ENCODE results near the gene HLA-DOB. TPM values are rescaled to one million over a fixed set of nuclear protein-coding genes. Genes with fewer than 3 reads are reported as not detected.

The HLA-DOB gene
- total and polyA plus RNA-seq, 10 of the 15 experiments (the other 5 are each of a cell fraction or from before 2014, with no cell fraction given), result 27.4 to 79.1 (median 37.0) TPM

DNA sequence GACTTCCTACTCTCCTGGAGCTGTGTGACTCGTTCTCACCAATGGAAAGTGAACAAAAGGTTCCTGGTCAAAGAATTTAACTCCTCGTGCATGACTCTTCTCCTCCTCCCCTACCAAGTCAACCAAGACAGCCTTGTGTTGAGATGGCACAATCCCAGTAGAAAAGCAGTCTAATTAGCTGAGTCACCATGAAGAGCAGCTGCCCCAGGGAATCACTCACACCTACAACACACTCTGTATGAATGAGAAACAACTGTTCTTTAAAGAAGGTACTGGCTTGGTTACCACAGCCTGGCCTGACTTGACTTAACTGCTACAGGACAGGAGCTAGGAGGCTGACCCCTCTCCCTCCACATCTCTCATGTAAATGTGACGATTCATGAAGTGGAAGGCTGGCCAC is 2.9 kb upstream of the HLA-DOB start:
- intact Hi-C loops (cut with micrococcal nuclease; ENCODE audit: unreplicated experiment) (no loop called here), in situ Hi-C loops (cut with MboI) (no loop called here)
- RAD21 ChIA-PET (ENCODE audit: unreplicated experiment), result interaction anchor here (1.1 to 2.7 kb wide), 2 partner anchors 19 to 48 kb away, joined by 3 to 15 read pairs; partner anchors contain the start of gene TAP2
- H3K36me3 ChIP-seq (ENCODE audit: control insufficient read depth in 2 of 2, insufficient read depth in 2 of 2, low read length in 1 of 2), result no peaks in the 10 kb centered on the region
- no peak overlapping the region for H2AFZ ChIP-seq (ENCODE audit: control insufficient read depth, low read depth, low read length)
- no peak for FAIRE-seq
- no TSS peak for BruUV-seq (replicated peaks)
- no peak overlapping the region for H3K4me3 ChIP-seq
- no peaks in the 10 kb centered on the region for H4K20me1 ChIP-seq (ENCODE audit: control insufficient read depth, insufficient read depth)
- POLR2A ChIA-PET, result interaction anchor here (1.1 to 2.6 kb wide), 5 partner anchors 13 to 48 kb away, joined by 3 to 10 read pairs (median 8); partner anchors contain the start of genes TAP1 and TAP2
- H3K9me3 ChIP-seq (replicated peaks; ENCODE audit: control insufficient read depth, insufficient read depth, low read length), result no peaks in the 10 kb centered on the region
- 47% methylated on average over 3 of the region's 3 CpGs for WGBS (ENCODE audit: insufficient coverage, insufficient replicate concordance, low lambda C conversion rate, missing lambda C conversion rate)
- H3K9ac ChIP-seq (ENCODE audit: control insufficient read depth, insufficient read depth, low read length), result no peak overlapping the region
- no peaks in the 10 kb centered on the region for H3K27me3 ChIP-seq (replicated peaks in 1 of 2; ENCODE audit: control insufficient read depth in 2 of 2, insufficient read depth in 2 of 2, low read length in 1 of 2)
- peaks cover 23% of the 10 kb centered on the region for H3K4me1 ChIP-seq (ENCODE audit: control insufficient read depth, insufficient read depth, low read length)
- no peak for ATAC-seq
- DNase-seq (ENCODE audit: low read depth, low spot score), result no peak
- no peak overlapping the region for H3K4me2 ChIP-seq (ENCODE audit: control insufficient read depth, insufficient read depth)
- TF ChIP-seq, protein P1, sequence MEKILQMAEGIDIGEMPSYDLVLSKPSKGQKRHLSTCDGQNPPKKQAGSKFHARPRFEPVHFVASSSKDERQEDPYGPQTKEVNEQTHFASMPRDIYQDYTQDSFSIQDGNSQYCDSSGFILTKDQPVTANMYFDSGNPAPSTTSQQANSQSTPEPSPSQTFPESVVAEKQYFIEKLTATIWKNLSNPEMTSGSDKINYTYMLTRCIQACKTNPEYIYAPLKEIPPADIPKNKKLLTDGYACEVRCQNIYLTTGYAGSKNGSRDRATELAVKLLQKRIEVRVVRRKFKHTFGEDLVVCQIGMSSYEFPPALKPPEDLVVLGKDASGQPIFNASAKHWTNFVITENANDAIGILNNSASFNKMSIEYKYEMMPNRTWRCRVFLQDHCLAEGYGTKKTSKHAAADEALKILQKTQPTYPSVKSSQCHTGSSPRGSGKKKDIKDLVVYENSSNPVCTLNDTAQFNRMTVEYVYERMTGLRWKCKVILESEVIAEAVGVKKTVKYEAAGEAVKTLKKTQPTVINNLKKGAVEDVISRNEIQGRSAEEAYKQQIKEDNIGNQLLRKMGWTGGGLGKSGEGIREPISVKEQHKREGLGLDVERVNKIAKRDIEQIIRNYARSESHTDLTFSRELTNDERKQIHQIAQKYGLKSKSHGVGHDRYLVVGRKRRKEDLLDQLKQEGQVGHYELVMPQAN (conservative IDR thresholded peaks at IDR 0.05), result no peak
- no peak for TF ChIP-seq NR2C1 (IDR thresholded peaks at IDR 0.05)
- CTCF ChIA-PET, result interaction anchor here (1.3 to 3.7 kb wide), 6 partner anchors 8 to 165 kb away, joined by 3 to 22 read pairs (median 9); partner anchors contain the start of genes TAP1 and TAP2
- SMC1A ChIA-PET (ENCODE audit: uncharacterized antibody, unreplicated experiment), result interaction anchor here (1.3 to 3.1 kb wide), 3 partner anchors 19 to 34 kb away, joined by 3 to 12 read pairs (median 6); partner anchors contain the start of gene TAP2
- no peak overlapping the region for H3K27ac ChIP-seq (ENCODE audit: control insufficient read depth, insufficient read depth)
- H3K79me2 ChIP-seq (ENCODE audit: control insufficient read depth, insufficient read depth, low read length), result peaks cover 15% of the 10 kb centered on the region

DNA sequence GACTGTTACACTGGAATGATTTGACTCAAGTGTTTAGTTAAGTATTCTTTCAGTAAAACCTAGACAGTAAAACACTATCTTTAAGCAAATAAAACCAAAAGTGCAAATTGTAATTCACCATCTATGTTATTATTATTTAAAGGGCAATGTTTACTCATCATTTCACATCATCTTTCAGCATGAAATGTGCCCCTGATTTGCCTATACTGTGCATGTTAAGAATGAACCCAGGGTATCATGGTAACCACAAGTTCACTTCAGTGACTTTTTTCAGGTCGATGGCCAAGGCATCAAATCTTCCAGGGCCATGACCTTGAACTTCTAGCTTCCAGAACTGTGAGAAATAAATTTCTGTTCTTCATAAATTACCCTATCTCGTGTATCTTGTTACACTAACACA is 2.1 kb upstream of the HLA-DOB start:
- H3K27ac ChIP-seq (ENCODE audit: control insufficient read depth, insufficient read depth), result no peak overlapping the region
- no peaks in the 10 kb centered on the region for H3K9me3 ChIP-seq (replicated peaks; ENCODE audit: control insufficient read depth, insufficient read depth, low read length)
- ChIA-PET RAD21 (ENCODE audit: unreplicated experiment) (interaction anchor here (1.2 kb wide), 1 partner anchor 20 kb away, joined by 3 read pairs; the partner anchor contains the start of gene TAP2), CTCF (interaction anchor here (0.8 to 3.7 kb wide), 4 partner anchors 9 to 50 kb away, joined by 3 to 22 read pairs (median 5); partner anchors contain the start of genes TAP1 and TAP2), POLR2A (interaction anchor here (0.5 to 1.1 kb wide), 2 partner anchors 34 to 412 kb away, joined by 3 read pairs; partner anchors contain the start of gene TAP1), SMC1A (ENCODE audit: uncharacterized antibody, unreplicated experiment) (interaction anchor here (0.9 to 3.1 kb wide), 2 partner anchors 20 to 49 kb away, joined by 5 to 12 read pairs; partner anchors contain the start of gene TAP2)
- H2AFZ ChIP-seq (ENCODE audit: control insufficient read depth, low read depth, low read length), result no peak overlapping the region
- no peak overlapping the region for H3K4me3 ChIP-seq
- intact Hi-C loops (cut with micrococcal nuclease; ENCODE audit: unreplicated experiment), result no loop called here
- H3K4me2 ChIP-seq (ENCODE audit: control insufficient read depth, insufficient read depth), result no peak overlapping the region
- H3K27me3 ChIP-seq (replicated peaks in 1 of 2; ENCODE audit: control insufficient read depth in 2 of 2, insufficient read depth in 2 of 2, low read length in 1 of 2), result no peaks in the 10 kb centered on the region
- DNase-seq (ENCODE audit: low read depth, low spot score) (no peak), ATAC-seq (no peak), FAIRE-seq (no peak)
- in situ Hi-C loops (cut with MboI), result no loop called here
- H3K79me2 ChIP-seq (ENCODE audit: control insufficient read depth, insufficient read depth, low read length), result peaks cover 22% of the 10 kb centered on the region
- no TSS peak for BruUV-seq (replicated peaks)
- peaks cover 0 to 5% of the 10 kb centered on the region in 2 experiments; a peak in 1 of 4 replicates for H3K36me3 ChIP-seq (ENCODE audit: control insufficient read depth in 2 of 2, insufficient read depth in 2 of 2, low read length in 1 of 2)
- no peak overlapping the region for H3K9ac ChIP-seq (ENCODE audit: control insufficient read depth, insufficient read depth, low read length)
- WGBS (ENCODE audit: insufficient coverage, insufficient replicate concordance, low lambda C conversion rate, missing lambda C conversion rate), result 0% methylated on average over 2 of the region's 2 CpGs
- H4K20me1 ChIP-seq (ENCODE audit: control insufficient read depth, insufficient read depth), result no peaks in the 10 kb centered on the region
- 0 out of 2 replicates have a peak, but pooled peaks have one; percentile 7 for TF ChIP-seq RUNX3 (IDR thresholded peaks at IDR 0.05; ENCODE audit: low read length)
- TF ChIP-seq SMAD5 (IDR thresholded peaks at IDR 0.05; ENCODE audit: low read depth), result no peak
- peaks cover 31% of the 10 kb centered on the region for H3K4me1 ChIP-seq (ENCODE audit: control insufficient read depth, insufficient read depth, low read length)

All from GM12878 (cell line).